GM12878 (cell line): ENCODE measurements around the gene AKT3. TPM values are rescaled to one million over a fixed set of nuclear protein-coding genes. Genes with fewer than 3 reads are reported as not detected.

ENCODE experiments used
- ATAC-seq: fragments of 200-7000 bp; cut with Tn5 transposase; 3 replicates; pipeline ENCODE4 v1.9.1; 2020; ENCODE audit warnings: mild to moderate bottlenecking, moderate library complexity
- BruUV-seq: library from RNA; stranded (reverse); fragments of 400-500 nt; replicated peaks from 2 replicates; lab custom pipeline; 2021; lab: Mats Ljungman, UMichigan
- CTCF ChIA-PET: fragments of 300-600 bp; sonication (Branson Sonifier 250); formaldehyde crosslinking; extraction: SDS; loops from one replicate; lab custom pipeline; 2021; ENCODE audit warnings: inconsistent platforms; lab: Yijun Ruan, JAX
- POLR2A ChIA-PET: fragments of 350-600 bp; formaldehyde crosslinking; extraction: SDS; loops from one replicate; lab custom pipeline; 2021; ENCODE audit warnings: inconsistent platforms; lab: Charles Lee
- RAD21 ChIA-PET: fragments of 300-600 bp; sonication (Branson Sonifier 250); formaldehyde crosslinking; loops from one replicate; lab custom pipeline; 2023; ENCODE audit warnings: antibody characterized with exemption; ENCODE audit not compliant: unreplicated experiment; lab: Charles Lee
- SMC1A ChIA-PET: fragments of 300-600 bp; sonication (Branson Sonifier 250); formaldehyde crosslinking; loops from one replicate; lab custom pipeline; 2023; ENCODE audit not compliant: unreplicated experiment, uncharacterized antibody; lab: Charles Lee
- DNase-seq: peaks from one replicate; pipeline ENCODE4 v3.0.0-alpha.2; 2011; ENCODE audit warnings: low read depth, low spot score
- FAIRE-seq: peaks from 3 replicates; lab custom pipeline; 2011; peaks lifted over from hg19 to GRCh38; lab: Jason Lieb, UNC
- H2AFZ ChIP-seq: 2 replicates; pipeline ENCODE4 v1.6.0; 2011; ENCODE audit warnings: low read depth, low read length, control low read depth; ENCODE audit not compliant: control insufficient read depth
- H3K27ac ChIP-seq: 2 replicates; pipeline ENCODE4 v1.5.1; 2011; ENCODE audit warnings: control low read depth; ENCODE audit not compliant: control insufficient read depth, insufficient read depth
- H3K27me3 ChIP-seq, 2 experiments: replicated peaks in 1 of 2; 2 replicates each; pipeline versions ENCODE4 v1.6.0 to v1.6.1; 2011; ENCODE audit warnings: low read length in 1 of 2; ENCODE audit not compliant: control insufficient read depth in 2 of 2, insufficient read depth in 2 of 2
- H3K36me3 ChIP-seq, 2 experiments: 2 replicates each; pipeline ENCODE4 v1.5.1; 2011; ENCODE audit warnings: low read length in 1 of 2; ENCODE audit not compliant: control insufficient read depth in 2 of 2, insufficient read depth in 2 of 2
- H3K4me1 ChIP-seq: 2 replicates; pipeline ENCODE4 v1.6.1; 2011; ENCODE audit warnings: mild to moderate bottlenecking, low read length, moderate library complexity, mixed read lengths; ENCODE audit not compliant: control insufficient read depth, insufficient read depth
- H3K4me2 ChIP-seq: 2 replicates; pipeline ENCODE4 v1.6.0; 2011; ENCODE audit warnings: control low read depth; ENCODE audit not compliant: control insufficient read depth, insufficient read depth
- H3K4me3 ChIP-seq: fragments of 200-600 bp; sonication (generic); 2 replicates; pipeline ENCODE4 v1.5.1; 2016
- H3K79me2 ChIP-seq: 2 replicates; pipeline ENCODE4 v1.6.0; 2011; ENCODE audit warnings: low read length; ENCODE audit not compliant: control insufficient read depth, insufficient read depth
- H3K9ac ChIP-seq: 2 replicates; pipeline ENCODE4 v1.8.0; 2011; ENCODE audit warnings: low read length, control low read depth, mixed read lengths; ENCODE audit not compliant: control insufficient read depth, insufficient read depth
- H3K9me3 ChIP-seq: replicated peaks from 3 replicates; pipeline ENCODE4 v1.5.1; 2011; ENCODE audit warnings: mild to moderate bottlenecking, low read length; ENCODE audit not compliant: control insufficient read depth, insufficient read depth
- H4K20me1 ChIP-seq: 2 replicates; pipeline ENCODE4 v1.6.0; 2011; ENCODE audit not compliant: control insufficient read depth, insufficient read depth
- BHLHE40 ChIP-seq, 2 experiments: fragments of 450-650 bp in 1 of 2; IDR thresholded peaks; 2 replicates each; pipeline ENCODE4 v1.6.1; 2011 to 2017; ENCODE audit warnings: low read depth in 2 of 2, borderline replicate concordance in 1 of 2, improper control_type of control experiment in 1 of 2, low read length in 1 of 2, mild to moderate bottlenecking in 1 of 2
- CHD1 ChIP-seq: IDR thresholded peaks from 2 replicates; pipeline ENCODE4 v1.6.1; 2012; ENCODE audit warnings: low read depth, low read length, improper control_type of control experiment
- CHD4 ChIP-seq: fragments of 200-600 bp; sonication (generic); IDR thresholded peaks from 2 replicates; pipeline ENCODE4 v1.6.1; 2016; ENCODE audit warnings: mild to moderate bottlenecking
- CUX1 ChIP-seq: IDR thresholded peaks from 2 replicates; pipeline ENCODE4 v1.6.1; 2012; ENCODE audit warnings: improper control_type of control experiment, low read depth, low read length; ENCODE audit not compliant: insufficient replicate concordance
- FOS ChIP-seq: IDR thresholded peaks from 3 replicates; pipeline ENCODE4 v1.6.1; 2011; ENCODE audit warnings: borderline replicate concordance; ENCODE audit not compliant: insufficient read length; ENCODE audit errors: extremely low read depth
- HDAC2 ChIP-seq: fragments of 200-600 bp; sonication (generic); IDR thresholded peaks from 2 replicates; pipeline ENCODE4 v1.6.1; 2017
- IRF5 ChIP-seq: fragments of 450-650 bp; IDR thresholded peaks from 2 replicates; pipeline ENCODE4 v1.6.1; 2017; ENCODE audit warnings: borderline replicate concordance
- MXI1 ChIP-seq: fragments of 150-350 bp; IDR thresholded peaks from 2 replicates; pipeline ENCODE4 v1.6.1; 2011; ENCODE audit warnings: low read depth, mild to moderate bottlenecking, inconsistent platforms, low read length, improper control_type of control experiment
- NBN ChIP-seq: fragments of 450-650 bp; IDR thresholded peaks from 2 replicates; pipeline ENCODE4 v1.6.1; 2016
- NRF1 ChIP-seq: conservative IDR thresholded peaks from 2 replicates; pipeline ENCODE4 v1.6.1; 2011; ENCODE audit warnings: mild to moderate bottlenecking, low read depth, low read length, improper control_type of control experiment
- POLR2AphosphoS5 ChIP-seq: IDR thresholded peaks from 2 replicates; pipeline ENCODE4 v1.6.1; 2011; ENCODE audit warnings: mild to moderate bottlenecking, low read length, inconsistent platforms
- RBBP5 ChIP-seq: fragments of 200-600 bp; sonication (generic); conservative IDR thresholded peaks from 2 replicates; pipeline ENCODE4 v1.6.1; 2016
- TAF1 ChIP-seq: IDR thresholded peaks from 2 replicates; pipeline ENCODE4 v1.6.1; 2011; ENCODE audit warnings: mild to moderate bottlenecking, low read depth, low read length, borderline replicate concordance
- TARDBP ChIP-seq: IDR thresholded peaks from 2 replicates; pipeline ENCODE4 v1.6.1; 2016; ENCODE audit warnings: borderline replicate concordance
- TBL1XR1 ChIP-seq: IDR thresholded peaks from 2 replicates; pipeline ENCODE4 v1.6.1; 2012; ENCODE audit warnings: low read depth, low read length, improper control_type of control experiment
- ZNF274 ChIP-seq: IDR thresholded peaks from one replicate; pipeline ENCODE4 v1.8.0; 2011; ENCODE audit not compliant: insufficient read length, insufficient read depth
- ZNF622 ChIP-seq: fragments of 450-650 bp; IDR thresholded peaks from 2 replicates; pipeline ENCODE4 v1.6.1; 2017; ENCODE audit warnings: mild to moderate bottlenecking, inconsistent platforms
- in situ Hi-C: fragments of 300-500 bp; cut with MboI; formaldehyde crosslinking; loops from 9 replicates; pipeline ENCODE4 v1.14.3; 2018; ENCODE audit warnings: mixed read lengths
- intact Hi-C: fragments of 100-400 bp; cut with micrococcal nuclease; formaldehyde crosslinking; loops from one replicate; pipeline ENCODE4 v1.14.2; 2022; ENCODE audit not compliant: unreplicated experiment
- polyA plus RNA-seq, 11 experiments: library from polyadenylated mRNA; depleted of rRNA in 4 of 11; unstranded in 6 of 11; stranded (reverse) in 5 of 11; fragments of >200 nt; fragmentation: Nextera tagmentation in 4 of 11; fragmentation: Illumina TruSeq in 1 of 11; extraction: Ambion mirVana in 4 of 11; extraction: Trizol in 1 of 11; gene quantifications; 1 replicate in 1 of 11; 2 replicates in 10 of 11; pipeline versions ENCODE4 v1.2.1 to v1.2.3, GENCODE V29; 2011 to 2016; ENCODE audit warnings: inconsistent platforms in 2 of 11, missing spikeins in 2 of 11, low read depth in 1 of 11
- total RNA-seq, 4 experiments: library from RNA; depleted of rRNA in 3 of 4; stranded (reverse); fragments of >200 nt in 3 of 4; fragmentation: Illumina TruSeq in 1 of 4; extraction: Trizol in 1 of 4; gene quantifications; 2 replicates each; pipeline versions ENCODE4 v1.2.1 to v1.2.3, GENCODE V29; 2013 to 2021

Gene AKT3
- total and polyA plus RNA-seq, 10 of the 15 experiments (the other 5 are each of a cell fraction or from before 2014, with no cell fraction given) = 0.03 to 0.56 (median 0.19) TPM

- Histone ChIP-seq H3K4me1 (no peaks in the 10 kb centered on the region), H3K36me3 (no peaks in the 10 kb centered on the region), H2AFZ (no peak overlapping the region), H3K4me2 (no peak overlapping the region), H3K9me3 (no peaks in the 10 kb centered on the region), H3K9ac (no peak overlapping the region), H3K79me2 (no peaks in the 10 kb centered on the region), H3K27me3 (no peaks in the 10 kb centered on the region; a peak in 1 of 4 replicates), H3K4me3 (no peak overlapping the region), H4K20me1 (no peaks in the 10 kb centered on the region), H3K27ac (no peak overlapping the region)
- in situ Hi-C loops (loop anchor here (10.0 kb wide), 1 partner anchor 403 kb away; no protein-coding TSS in a partner anchor), intact Hi-C loops (loop anchor here (1.0 to 5.0 kb wide), 5 partner anchors 40 to 525 kb away; no protein-coding TSS in a partner anchor)
- no peak for DNase-seq
- ChIA-PET POLR2A (interaction anchor here (0.6 kb wide), 1 partner anchor 166 kb away, joined by 3 read pairs; no protein-coding TSS in a partner anchor), CTCF (interaction anchor here (0.6 to 3.0 kb wide), 19 partner anchors 8 to 551 kb away, joined by 3 to 32 read pairs (median 5); no protein-coding TSS in a partner anchor), SMC1A (interaction anchor here (0.5 to 3.7 kb wide), 18 partner anchors 8 to 405 kb away, joined by 3 to 31 read pairs (median 5); no protein-coding TSS in a partner anchor), RAD21 (interaction anchor here (0.6 to 2.3 kb wide), 15 partner anchors 8 to 411 kb away, joined by 3 to 36 read pairs (median 4); no protein-coding TSS in a partner anchor)
- BruUV-seq = no TSS peak
- ATAC-seq = no peak
- no peak for FAIRE-seq
- no peak for TF ChIP-seq TBL1XR1
- no peak for TF ChIP-seq CHD1
- TF ChIP-seq TAF1 = no peak
- no peak for TF ChIP-seq BHLHE40 (IDR thresholded peaks at IDR 0.05; ENCODE audit: borderline replicate concordance in 1 of 2, low read depth in 2 of 2, low read length in 1 of 2)
- no peak for TF ChIP-seq HDAC2
- no peak for TF ChIP-seq RBBP5
- TF ChIP-seq CUX1 = no peak
- no peak for TF ChIP-seq IRF5
- no peak for TF ChIP-seq NBN
- no peak for TF ChIP-seq TARDBP
- TF ChIP-seq FOS = no peak
- no peak for TF ChIP-seq NRF1
- no peak for TF ChIP-seq ZNF622
- TF ChIP-seq ZNF274 = no peak
- TF ChIP-seq MXI1 = no peak
- no peak for TF ChIP-seq CHD4
- no peak for TF ChIP-seq POLR2AphosphoS5
Observed at GRCh38 chr1:243748227-243748626, 101.8 kb downstream of the AKT3 start.
